Fibroblast of skin of back (primary cell): Measurements from ENCODE around the gene SKIC2.

Source experiments
- DNase-seq: peaks from one replicate; pipeline ENCODE4 v3.0.0-alpha.2; 2013

The SKIC2 gene

DNA sequence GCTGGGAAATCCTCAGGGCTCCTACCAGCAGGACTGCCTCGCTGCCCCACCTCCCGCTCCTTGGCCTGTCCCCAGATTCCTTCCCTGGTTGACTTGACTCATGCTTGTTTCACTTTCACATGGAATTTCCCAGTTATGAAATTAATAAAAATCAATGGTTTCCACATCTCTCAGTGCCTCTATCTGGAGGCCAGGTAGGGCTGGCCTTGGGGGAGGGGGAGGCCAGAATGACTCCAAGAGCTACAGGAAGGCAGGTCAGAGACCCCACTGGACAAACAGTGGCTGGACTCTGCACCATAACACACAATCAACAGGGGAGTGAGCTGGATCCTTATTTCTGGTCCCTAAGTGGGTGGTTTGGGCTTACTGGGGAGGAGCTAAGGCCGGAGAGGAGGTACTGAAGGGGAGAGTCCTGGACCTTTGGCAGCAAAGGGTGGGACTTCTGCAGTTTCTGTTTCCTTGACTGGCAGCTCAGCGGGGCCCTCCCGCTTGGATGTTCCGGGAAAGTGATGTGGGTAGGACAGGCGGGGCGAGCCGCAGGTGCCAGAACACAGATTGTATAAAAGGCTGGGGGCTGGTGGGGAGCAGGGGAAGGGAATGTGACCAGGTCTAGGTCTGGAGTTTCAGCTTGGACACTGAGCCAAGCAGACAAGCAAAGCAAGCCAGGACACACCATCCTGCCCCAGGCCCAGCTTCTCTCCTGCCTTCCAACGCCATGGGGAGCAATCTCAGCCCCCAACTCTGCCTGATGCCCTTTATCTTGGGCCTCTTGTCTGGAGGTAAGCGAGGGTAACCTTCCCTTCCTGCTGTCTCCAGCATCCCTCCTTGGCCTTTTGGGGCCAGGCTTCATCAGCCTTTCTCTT lies 13.2 kb upstream of the SKIC2 start, which contains the start of gene CFB:
Gene CFB (plus strand): TSS at position 589 of the 863 bp plus-strand sequence. CDS start 127 bp downstream, at position 716.
- peak; percentile 82 for DNase-seq

DNA sequence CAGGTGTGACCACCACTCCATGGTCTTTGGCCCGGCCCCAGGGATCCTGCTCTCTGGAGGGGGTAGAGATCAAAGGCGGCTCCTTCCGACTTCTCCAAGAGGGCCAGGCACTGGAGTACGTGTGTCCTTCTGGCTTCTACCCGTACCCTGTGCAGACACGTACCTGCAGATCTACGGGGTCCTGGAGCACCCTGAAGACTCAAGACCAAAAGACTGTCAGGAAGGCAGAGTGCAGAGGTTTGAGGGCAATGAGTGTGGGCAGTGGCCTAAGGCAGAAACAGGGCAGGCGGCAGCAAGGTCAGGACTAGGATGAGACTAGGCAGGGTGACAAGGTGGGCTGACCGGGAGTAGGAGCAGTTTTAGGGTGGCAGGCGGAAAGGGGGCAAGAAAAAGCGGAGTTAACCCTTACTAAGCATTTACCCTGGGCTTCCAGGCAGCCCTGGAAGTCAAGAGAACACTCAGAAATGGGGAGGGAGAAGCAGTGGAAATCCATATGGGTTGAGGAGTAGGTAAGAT lies 12.5 kb upstream of the SKIC2 start:
- DNase-seq = no peak

DNA sequence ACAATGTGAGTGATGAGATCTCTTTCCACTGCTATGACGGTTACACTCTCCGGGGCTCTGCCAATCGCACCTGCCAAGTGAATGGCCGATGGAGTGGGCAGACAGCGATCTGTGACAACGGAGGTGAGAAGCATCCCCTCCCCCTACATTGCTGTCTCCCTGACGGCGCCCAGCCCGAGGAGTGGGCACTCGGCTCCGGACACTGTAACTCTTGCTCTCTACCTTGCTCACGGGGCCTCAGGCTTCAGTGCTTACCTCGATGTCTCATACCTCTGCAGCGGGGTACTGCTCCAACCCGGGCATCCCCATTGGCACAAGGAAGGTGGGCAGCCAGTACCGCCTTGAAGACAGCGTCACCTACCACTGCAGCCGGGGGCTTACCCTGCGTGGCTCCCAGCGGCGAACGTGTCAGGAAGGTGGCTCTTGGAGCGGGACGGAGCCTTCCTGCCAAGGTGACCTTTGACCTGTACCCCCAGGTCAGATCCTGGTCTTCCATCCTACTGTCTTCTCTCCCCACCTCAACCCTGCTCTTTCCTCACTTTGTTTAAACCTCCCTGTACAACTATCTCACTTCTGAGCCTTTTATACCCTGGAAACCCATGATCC lies 11.8 kb upstream of the SKIC2 start:
- DNase-seq = no peak

DNA sequence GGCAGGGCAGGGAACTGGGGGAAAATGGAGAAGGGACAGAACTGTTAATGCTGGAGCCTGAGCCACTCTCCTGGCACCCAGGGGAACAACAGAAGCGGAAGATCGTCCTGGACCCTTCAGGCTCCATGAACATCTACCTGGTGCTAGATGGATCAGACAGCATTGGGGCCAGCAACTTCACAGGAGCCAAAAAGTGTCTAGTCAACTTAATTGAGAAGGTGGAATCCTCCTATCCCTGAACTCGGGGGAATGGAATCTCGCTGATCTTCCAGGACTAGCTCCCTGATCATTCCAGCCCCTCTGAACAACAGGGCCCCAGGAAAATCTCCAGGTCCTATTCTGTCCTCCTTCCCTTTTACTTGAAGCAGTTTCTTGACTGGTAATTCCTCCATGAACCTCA lies 11.1 kb upstream of the SKIC2 start:
- DNase-seq = no peak

DNA sequence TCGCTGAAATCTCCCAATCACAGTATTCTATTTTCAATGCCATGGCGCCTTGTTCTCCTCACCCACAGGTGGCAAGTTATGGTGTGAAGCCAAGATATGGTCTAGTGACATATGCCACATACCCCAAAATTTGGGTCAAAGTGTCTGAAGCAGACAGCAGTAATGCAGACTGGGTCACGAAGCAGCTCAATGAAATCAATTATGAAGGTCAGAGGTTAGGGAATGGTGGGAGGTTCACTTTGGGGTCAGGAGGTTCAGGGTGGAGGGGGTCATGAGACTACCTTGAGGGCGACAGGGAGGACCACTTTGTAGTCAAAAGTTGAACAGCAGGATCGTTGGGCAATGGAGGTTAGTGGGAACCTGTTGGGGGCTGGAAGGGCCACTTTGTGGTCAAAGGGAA lies 10.7 kb upstream of the SKIC2 start:
- DNase-seq = no peak

DNA sequence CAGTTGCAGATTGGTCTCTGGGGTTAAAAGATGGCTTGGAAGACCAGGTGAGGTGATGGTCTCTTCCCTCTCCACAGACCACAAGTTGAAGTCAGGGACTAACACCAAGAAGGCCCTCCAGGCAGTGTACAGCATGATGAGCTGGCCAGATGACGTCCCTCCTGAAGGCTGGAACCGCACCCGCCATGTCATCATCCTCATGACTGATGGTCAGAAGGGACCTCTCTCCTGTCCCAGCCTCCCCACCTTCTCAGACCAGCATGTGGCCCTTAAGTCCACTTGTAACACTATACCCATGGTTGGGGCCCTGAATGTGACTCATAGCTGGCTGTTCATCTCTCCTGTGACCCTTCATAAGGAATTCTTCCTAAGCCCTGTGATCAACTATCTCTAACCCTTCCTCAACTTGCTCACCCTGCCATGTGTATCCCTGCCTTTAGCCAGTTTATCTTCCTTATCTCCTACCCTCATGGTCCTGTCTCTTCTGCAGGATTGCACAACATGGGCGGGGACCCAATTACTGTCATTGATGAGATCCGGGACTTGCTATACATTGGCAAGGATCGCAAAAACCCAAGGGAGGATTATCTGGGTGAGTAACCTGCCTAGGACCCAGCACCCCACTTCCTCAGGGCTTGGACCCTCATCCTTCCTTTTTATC lies 10.1 kb upstream of the SKIC2 start:
- DNase-seq = peak; percentile 25

DNA sequence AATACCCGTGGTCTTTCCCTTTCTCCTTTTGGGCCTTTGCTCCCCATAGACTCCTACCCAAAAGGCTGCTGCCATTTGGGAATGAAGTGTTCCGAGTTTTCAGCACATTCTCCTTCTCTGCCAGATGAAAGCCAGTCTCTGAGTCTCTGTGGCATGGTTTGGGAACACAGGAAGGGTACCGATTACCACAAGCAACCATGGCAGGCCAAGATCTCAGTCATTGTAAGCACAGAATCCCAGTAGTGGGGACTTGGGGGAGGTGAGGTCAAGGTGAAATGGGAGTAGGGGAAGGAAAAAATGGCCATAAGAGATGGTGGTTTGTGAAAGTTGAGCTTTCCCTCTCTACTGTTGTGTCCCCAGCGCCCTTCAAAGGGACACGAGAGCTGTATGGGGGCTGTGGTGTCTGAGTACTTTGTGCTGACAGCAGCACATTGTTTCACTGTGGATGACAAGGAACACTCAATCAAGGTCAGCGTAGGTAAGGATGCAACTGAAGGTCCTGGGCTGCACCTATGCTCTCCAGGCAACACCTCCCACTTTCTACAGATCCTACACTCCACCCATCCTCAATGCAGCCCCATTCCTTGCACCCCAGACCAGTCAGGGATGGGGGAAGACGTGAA lies 8.9 kb upstream of the SKIC2 start:
- DNase-seq = no peak

DNA sequence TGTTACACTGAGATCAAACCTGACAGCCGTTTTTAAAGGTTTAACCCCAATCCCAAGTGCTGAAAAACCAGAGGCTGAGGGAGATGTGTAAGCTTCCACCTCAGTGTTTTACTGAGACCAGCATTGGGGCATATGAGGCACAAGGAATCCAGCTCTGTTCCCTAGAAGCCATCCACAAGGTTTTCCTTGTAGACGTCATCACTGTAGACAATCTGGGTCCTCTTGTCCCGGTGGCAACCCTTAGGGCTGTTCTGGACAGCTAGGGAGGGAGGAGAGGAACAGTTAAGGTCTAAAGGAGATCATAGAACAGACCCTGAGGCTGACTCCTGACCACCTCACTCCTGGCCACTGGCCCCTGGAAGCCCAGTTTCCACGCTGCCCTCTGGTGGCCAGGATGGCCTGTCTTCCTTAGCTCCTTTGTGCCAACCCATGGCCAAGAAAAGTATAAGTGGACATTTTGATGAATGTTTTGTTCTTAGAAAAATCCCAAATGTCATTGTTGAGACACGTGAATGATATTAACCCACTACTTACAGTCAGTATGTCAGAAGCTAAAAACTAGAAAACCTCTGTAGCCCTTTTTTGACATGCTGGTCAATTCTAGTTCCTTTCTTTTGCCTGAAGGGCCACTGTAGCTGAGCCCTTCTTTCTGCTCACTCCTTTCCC lies 6.7 kb upstream of the SKIC2 start:
- peak; percentile 62 for DNase-seq

DNA sequence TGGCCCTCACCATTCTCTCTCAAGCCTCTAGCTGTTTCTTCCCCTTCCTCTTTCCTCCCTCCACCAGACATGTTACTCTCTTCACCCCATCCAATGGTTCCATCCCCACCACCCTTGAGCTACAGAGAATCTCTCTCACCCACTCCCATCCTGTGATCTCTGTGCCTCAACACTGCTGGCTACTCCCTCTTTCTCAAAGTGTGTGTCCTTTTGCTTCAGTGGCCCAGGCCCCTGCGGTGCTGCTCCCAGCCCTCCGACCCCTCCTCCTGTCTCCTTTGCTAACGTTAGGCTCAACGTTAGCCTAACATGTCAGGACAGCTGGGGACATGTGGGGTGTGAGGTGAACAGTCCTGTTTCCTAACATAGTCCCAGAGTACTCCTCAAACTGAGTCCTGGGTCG lies 6.1 kb upstream of the SKIC2 start:
- no peak for DNase-seq

DNA sequence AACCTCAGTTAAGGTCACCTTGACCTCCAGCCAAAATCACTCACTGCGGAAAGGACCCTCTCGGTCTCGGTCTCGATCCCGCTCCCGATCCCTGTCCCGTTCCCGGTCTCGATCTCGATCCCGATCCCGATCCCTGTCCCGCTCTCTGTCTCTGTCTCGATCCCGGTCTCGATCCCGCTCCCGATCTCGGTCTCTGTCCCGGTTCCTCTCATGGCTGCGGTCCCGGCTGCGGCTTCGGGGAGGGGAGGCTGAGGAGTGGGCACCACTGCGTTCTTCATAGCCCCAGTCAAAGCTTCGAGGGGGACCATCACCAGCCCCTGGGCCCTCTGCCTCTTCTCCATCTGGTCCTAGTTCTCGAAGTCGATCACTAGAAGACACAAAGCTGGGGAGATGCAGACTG lies 4.5 kb upstream of the SKIC2 start:
- no peak for DNase-seq

DNA sequence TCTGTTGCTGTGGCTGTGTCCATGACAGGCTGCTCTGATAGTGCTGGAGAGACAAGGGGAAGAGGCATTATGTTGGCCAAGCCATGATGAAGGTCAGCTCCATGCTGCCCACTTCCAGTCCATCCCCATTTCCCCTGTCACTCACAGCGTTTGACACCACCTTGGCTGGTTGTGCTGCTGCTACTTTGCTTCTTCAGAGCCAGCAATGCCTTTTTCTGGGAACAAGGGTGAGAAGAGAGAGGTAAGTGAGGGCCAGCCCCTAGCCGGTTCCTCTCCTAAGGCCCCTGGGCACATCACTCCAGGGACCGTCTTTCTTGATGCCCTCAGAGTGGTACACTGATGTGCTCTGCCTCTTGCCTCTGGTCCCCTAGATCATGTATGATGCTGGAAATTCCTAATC lies 2.2 kb upstream of the SKIC2 start:
- no peak for DNase-seq

DNA sequence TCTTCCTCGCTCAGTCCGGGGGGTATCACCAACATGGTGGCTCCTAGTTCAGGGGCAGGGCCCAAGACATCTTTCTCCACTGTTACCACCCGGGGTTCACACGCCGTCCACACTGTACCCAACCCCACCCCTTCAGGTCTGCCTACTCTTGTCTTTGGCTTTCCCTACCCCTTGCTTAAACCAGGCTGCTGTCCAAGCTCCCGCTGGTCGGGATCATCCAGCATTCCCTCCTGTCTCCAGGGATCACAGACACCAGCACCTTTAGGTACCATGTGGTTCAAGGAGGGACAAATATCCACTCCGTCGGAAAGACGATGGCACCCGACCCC lies 599 bp upstream of the SKIC2 start:
- no peak for DNase-seq

DNA sequence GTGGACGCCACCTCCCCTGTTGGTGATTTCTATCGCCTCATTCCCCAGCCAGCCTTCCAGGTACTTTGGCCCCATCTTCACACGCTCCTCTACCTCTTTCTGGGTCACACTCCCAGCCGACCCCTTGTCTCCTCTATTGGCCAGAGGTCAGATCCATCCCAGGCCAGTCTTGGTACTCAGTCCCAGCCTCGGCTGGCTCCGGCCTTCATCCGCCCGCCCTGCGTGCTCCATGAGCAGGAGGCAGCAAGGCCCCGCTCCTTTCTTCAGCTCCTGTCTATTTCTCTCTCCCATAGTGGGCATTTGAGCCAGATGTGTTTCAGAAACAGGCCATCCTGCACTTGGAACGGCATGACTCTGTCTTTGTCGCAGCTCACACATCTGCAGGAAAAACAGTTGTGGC lies 2.6 kb downstream of the SKIC2 start:
- DNase-seq = no peak

DNA sequence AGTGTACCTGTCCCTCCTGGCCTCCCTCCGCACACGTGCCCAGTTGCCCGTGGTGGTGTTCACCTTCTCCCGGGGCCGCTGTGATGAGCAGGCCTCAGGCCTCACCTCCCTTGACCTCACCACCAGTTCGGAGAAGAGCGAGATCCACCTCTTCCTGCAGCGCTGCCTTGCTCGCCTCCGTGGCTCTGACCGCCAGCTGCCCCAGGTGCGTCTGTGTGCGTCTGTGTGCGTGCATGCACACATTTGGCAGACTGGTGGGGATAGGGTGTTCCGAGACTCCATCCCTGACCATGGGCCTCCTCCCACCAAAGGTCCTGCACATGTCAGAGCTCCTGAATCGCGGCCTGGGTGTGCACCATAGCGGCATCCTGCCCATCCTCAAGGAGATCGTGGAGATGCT lies 4.9 kb downstream of the SKIC2 start:
- DNase-seq = no peak

DNA sequence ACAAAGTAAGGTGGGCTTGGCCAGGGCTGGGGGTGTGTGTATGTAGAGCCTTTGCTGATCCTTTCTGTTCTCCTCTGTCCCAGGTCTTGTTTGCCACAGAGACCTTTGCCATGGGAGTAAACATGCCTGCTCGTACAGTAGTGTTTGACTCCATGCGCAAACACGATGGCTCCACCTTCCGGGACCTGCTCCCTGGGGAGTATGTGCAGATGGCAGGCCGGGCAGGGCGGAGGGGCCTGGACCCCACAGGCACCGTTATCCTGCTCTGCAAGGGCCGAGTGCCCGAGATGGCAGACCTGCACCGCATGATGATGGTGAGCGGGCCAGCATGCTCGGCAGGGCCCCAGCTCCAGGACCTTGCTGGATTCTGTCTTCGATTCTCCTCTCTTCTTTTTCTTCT lies 6.7 kb downstream of the SKIC2 start:
- no peak for DNase-seq

DNA sequence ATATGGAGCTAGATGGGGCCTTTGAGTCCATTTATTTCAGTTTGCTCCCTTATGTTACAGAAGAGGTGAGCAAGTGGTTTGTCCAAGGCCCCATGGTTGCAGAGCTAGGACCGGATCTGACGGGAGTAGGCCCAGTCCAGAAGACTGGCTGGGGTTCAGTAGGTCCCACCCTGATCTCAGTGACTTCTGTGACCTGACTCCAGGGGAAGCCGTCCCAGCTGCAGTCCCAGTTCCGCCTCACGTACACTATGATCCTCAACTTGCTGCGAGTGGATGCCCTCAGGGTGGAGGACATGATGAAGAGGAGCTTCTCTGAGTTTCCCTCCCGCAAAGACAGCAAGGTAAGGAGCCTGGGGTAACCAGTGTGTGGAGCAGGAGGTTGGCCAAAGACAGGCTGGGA lies 7.5 kb downstream of the SKIC2 start:
- DNase-seq = no peak

DNA sequence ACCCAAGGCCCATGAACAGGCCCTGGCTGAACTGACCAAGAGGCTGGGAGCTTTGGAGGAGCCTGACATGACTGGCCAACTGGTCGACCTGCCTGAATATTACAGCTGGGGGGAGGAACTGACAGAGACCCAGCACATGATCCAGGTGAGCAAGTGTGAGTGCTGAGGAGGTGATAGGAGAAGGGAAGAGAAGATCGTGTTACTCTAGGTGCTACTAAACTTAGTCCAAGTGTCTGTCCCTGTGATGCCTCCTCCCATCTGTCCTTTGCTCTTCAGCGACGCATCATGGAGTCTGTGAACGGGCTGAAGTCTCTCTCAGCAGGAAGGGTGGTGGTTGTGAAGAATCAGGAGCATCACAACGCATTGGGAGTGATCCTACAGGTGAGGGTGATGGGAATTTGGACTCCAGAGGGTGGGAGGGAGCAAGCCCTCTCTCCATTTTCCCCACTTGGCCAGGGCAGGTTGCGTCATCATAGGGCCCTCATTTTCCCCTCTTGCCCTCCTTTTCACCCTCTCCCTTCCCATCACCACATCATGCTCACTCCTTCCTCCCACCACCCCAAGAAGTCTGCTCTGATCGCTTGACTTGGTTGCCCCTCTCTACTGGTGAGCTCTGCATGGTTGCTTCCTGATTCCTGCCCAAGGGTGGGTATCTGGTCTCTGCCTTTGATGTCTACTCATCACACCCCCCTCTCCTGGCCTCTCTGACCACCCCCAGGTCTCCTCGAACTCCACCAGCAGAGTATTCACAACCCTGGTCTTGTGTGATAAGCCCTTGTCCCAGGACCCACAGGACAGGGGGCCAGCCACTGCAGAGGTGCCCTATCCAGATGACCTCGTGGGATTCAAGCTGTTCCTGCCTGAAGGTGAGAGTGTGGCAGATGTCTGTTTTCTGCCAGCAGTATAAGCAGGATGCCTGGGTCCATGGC lies 8.3 kb downstream of the SKIC2 start:
- DNase-seq = no peak

DNA sequence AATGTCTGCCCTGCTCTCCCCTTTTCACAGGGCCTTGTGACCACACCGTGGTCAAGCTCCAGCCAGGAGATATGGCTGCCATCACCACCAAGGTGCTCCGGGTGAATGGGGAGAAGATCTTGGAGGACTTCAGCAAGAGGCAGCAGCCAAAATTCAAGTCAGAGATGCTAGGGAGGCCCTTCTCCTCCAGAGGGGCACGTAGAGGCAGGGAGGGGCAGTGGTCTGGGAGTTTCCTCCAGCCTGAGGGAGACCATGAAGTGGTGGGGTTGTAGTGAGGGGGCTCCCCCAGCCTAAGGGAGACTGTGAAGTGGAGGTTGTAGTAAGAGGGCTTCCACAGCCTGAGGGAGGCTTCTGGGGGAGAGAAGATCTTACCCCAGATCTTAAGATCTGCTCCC lies 8.9 kb downstream of the SKIC2 start:
- DNase-seq = no peak

DNA sequence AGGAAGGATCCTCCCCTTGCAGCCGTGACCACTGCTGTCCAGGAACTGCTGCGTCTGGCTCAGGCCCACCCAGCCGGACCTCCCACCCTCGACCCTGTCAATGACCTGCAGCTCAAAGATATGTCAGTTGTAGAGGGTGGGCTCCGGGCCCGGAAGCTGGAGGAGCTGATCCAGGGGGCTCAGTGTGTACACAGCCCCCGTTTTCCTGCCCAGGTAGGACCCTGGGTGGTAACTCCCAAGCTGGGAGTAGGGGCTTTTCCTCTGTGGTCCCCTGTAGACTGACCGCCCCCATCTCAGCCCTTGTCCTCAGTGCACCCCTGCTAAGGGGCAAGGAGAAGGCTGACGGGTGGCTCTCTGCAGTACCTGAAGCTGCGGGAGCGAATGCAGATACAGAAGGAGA lies 9.4 kb downstream of the SKIC2 start:
- DNase-seq = no peak

DNA sequence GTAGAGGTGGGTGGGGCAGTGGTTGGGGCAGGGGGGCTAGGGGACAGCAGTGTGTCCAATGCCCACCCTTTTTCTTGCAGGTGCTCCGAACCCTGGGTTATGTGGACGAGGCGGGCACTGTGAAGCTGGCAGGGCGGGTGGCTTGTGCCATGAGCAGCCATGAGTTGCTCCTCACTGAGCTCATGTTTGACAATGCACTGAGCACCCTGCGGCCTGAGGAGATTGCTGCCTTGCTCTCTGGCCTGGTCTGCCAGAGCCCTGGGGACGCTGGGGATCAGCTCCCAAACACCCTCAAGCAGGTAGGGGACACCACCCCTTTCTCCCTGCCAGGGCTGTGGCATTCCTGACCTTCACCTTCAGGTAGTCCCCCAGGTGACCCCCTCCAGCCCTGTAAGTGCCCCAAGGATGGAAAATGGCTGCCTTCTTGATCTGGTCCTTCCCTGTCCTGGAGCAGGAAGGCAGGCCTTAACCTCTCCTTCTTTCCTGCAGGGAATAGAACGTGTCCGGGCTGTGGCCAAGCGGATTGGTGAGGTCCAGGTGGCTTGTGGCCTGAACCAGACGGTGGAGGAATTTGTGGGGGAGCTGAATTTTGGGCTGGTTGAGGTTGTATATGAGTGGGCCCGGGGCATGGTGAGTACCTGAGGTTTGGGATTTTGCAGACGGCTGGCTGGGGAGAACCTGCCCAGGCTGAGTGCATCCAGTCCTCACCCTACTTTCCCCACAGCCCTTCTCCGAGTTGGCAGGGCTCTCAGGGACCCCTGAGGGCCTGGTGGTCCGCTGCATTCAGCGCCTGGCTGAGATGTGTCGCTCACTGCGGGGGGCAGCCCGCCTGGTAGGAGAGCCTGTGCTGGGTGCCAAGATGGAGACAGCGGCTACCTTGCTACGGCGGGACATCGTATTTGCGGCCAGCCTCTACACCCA lies 10.1 kb downstream of the SKIC2 start:
- no peak for DNase-seq
